Natural killer cell (primary cell): ENCODE data around the gene GNMT. TPM values are rescaled to one million over a fixed set of nuclear protein-coding genes. Genes with fewer than 3 reads are reported as not detected.

Experiments
- ATAC-seq, 3 donors: fragments of 150-1000 bp in 2 of 3; fragments of 200-7000 bp in 1 of 3; cut with Tn5 transposase; 1 replicate in 1 of 3; 2 replicates in 2 of 3; pipeline ENCODE4 v1.10.0; 2021; ENCODE audit warnings: mild to moderate bottlenecking in 2 of 3, moderate library complexity in 2 of 3
- DNase-seq, 2 donors: peaks; one replicate each; pipeline versions ENCODE4 v3.0.0 to v3.0.0-alpha.2; 2013 to 2021; ENCODE audit warnings: mixed read lengths in 1 of 2
- H3K27ac ChIP-seq: one replicate; pipeline ENCODE4 v1.5.1; 2013; ENCODE audit warnings: mild to moderate bottlenecking, low read length
- H3K27me3 ChIP-seq: one replicate; pipeline ENCODE4 v1.6.1; 2013; ENCODE audit warnings: low read length; ENCODE audit not compliant: control insufficient read depth, insufficient read depth
- H3K36me3 ChIP-seq: one replicate; pipeline ENCODE4 v1.6.1; 2013; ENCODE audit warnings: low read length; ENCODE audit not compliant: control insufficient read depth, insufficient read depth
- H3K4me1 ChIP-seq: one replicate; pipeline ENCODE4 v1.6.1; 2013; ENCODE audit warnings: low read length; ENCODE audit not compliant: control insufficient read depth, insufficient read depth
- H3K4me3 ChIP-seq: one replicate; pipeline ENCODE4 v1.5.1; 2013; ENCODE audit warnings: low read length
- H3K9me3 ChIP-seq: one replicate; pipeline ENCODE4 v1.6.1; 2013; ENCODE audit warnings: low read length; ENCODE audit not compliant: control insufficient read depth, insufficient read depth
- H3K27ac Mint-ChIP-seq, 2 donors: one replicate each; pipeline ENCODE4 v1.8.0; 2022; ENCODE audit warnings: mild to moderate bottlenecking in 2 of 2, mixed read lengths in 2 of 2, moderate library complexity in 1 of 2
- H3K27me3 Mint-ChIP-seq, 2 donors: one replicate each; pipeline ENCODE4 v1.8.0; 2022; ENCODE audit warnings: low read depth in 2 of 2, mixed read lengths in 2 of 2
- H3K36me3 Mint-ChIP-seq: one replicate; pipeline ENCODE4 v1.8.0; 2022; ENCODE audit warnings: mixed read lengths
- H3K4me1 Mint-ChIP-seq, 2 donors: one replicate each; pipeline ENCODE4 v1.8.0; 2022; ENCODE audit warnings: mixed read lengths in 2 of 2
- H3K4me3 Mint-ChIP-seq: one replicate; pipeline ENCODE4 v1.8.0; 2022; ENCODE audit warnings: mild to moderate bottlenecking, moderate library complexity, mixed read lengths
- H3K9me3 Mint-ChIP-seq, 2 donors: one replicate each; pipeline ENCODE4 v1.8.0; 2022; ENCODE audit warnings: mixed read lengths in 2 of 2
- CTCF ChIP-seq: fragments of 200-600 bp; IDR thresholded peaks from one replicate; pipeline ENCODE4 v1.8.0; 2022; ENCODE audit warnings: antibody characterized with exemption
- WGBS: methylation state at CpG from one replicate; pipeline ENCODE4 v1.1.7; 2013; ENCODE audit warnings: missing lambda C conversion rate; ENCODE audit not compliant: insufficient coverage; 5-methylcytosine and 5-hydroxymethylcytosine counted together
- intact Hi-C: fragments of 100-400 bp; cut with micrococcal nuclease; formaldehyde crosslinking; loops from one replicate; pipeline ENCODE4 v1.14.2; 2022
- total RNA-seq, 4 donors: library from RNA; stranded (reverse); fragments of 120-200 nt in 1 of 4; gene quantifications; one replicate each; pipeline versions ENCODE4 v1.2.3 to v1.2.4, GENCODE V29; 2013 to 2022

The GNMT gene
- total RNA-seq, 3 donors from 2014 or later (not counting 1 experiment from before 2014, with no cell fraction given) = 2.0 to 2.8 (median 2.6) TPM

GRCh38 chr6:42932412-42932811 lies 28.1 kb upstream of the GNMT start:
- WGBS = 89% methylated on average over 2 of the region's 3 CpGs
- DNase-seq (no peak), ATAC-seq (no peak)
- Mint-ChIP-seq H3K4me1 (peaks cover 52 to 64% of the 10 kb centered on the region in 2 donors), H3K9me3 (no peaks in the 10 kb centered on the region), H3K4me3 (peak overlapping the region; percentile 70), H3K27me3 (no peaks in the 10 kb centered on the region), H3K36me3 (peaks cover 7% of the 10 kb centered on the region), H3K27ac (peak overlapping the region; percentile 94 to 98)
- Histone ChIP-seq H3K4me3 (no peak overlapping the region), H3K9me3 (no peaks in the 10 kb centered on the region), H3K36me3 (peaks cover 42% of the 10 kb centered on the region), H3K27me3 (no peaks in the 10 kb centered on the region), H3K27ac (peak overlapping the region; percentile 21), H3K4me1 (peaks cover 51% of the 10 kb centered on the region)
- no peak for TF ChIP-seq CTCF
- intact Hi-C loops = no loop called here

- peaks cover 7% of the 10 kb centered on the region for H3K36me3 Mint-ChIP-seq
- ATAC-seq = no peak
- Histone ChIP-seq H3K36me3 (peaks cover 49% of the 10 kb centered on the region), H3K4me1 (peaks cover 48% of the 10 kb centered on the region), H3K9me3 (no peaks in the 10 kb centered on the region), H3K27me3 (no peaks in the 10 kb centered on the region), H3K4me3 (no peak overlapping the region), H3K27ac (no peak overlapping the region)
- DNase-seq = no peak
- WGBS = 46% methylated on average over 3 of the region's 3 CpGs
- H3K4me1 Mint-ChIP-seq = peaks cover 52 to 68% of the 10 kb centered on the region in 2 donors
- H3K27me3 Mint-ChIP-seq = no peaks in the 10 kb centered on the region
- intact Hi-C loops = no loop called here
- H3K9me3 Mint-ChIP-seq = no peaks in the 10 kb centered on the region
- TF ChIP-seq CTCF = no peak
- no peak overlapping the region for H3K4me3 Mint-ChIP-seq
- peak overlapping the region; percentile 94 to 98 for H3K27ac Mint-ChIP-seq
Measured at GRCh38 chr6:42933205-42933604, 27.3 kb upstream of the GNMT start.

- intact Hi-C loops = no loop called here
- Mint-ChIP-seq H3K27me3 (no peaks in the 10 kb centered on the region), H3K9me3 (no peaks in the 10 kb centered on the region), H3K27ac (peak overlapping the region; percentile 35 to 50), H3K36me3 (peaks cover 7% of the 10 kb centered on the region), H3K4me1 (peaks cover 33 to 47% of the 10 kb centered on the region in 2 donors), H3K4me3 (no peak overlapping the region)
- Histone ChIP-seq H3K36me3 (peaks cover 61% of the 10 kb centered on the region), H3K27me3 (no peaks in the 10 kb centered on the region), H3K9me3 (no peaks in the 10 kb centered on the region), H3K4me1 (peaks cover 37% of the 10 kb centered on the region), H3K4me3 (no peak overlapping the region), H3K27ac (no peak overlapping the region)
- no peak for TF ChIP-seq CTCF
- no peak for DNase-seq
- WGBS = 70% methylated on average over 7 of the region's 7 CpGs
- no peak for ATAC-seq
Measured at GRCh38 chr6:42935322-42935721, 25.2 kb upstream of the GNMT start.

GRCh38 chr6:42936398-42936797 lies 24.2 kb upstream of the GNMT start:
- Histone ChIP-seq H3K27ac (no peak overlapping the region), H3K4me3 (no peak overlapping the region), H3K4me1 (peaks cover 27% of the 10 kb centered on the region), H3K36me3 (peaks cover 69% of the 10 kb centered on the region), H3K27me3 (no peaks in the 10 kb centered on the region), H3K9me3 (no peaks in the 10 kb centered on the region)
- Mint-ChIP-seq H3K27ac (peak overlapping the region in 1 of 2 donors; percentile 10), H3K4me1 (peaks cover 23 to 37% of the 10 kb centered on the region in 2 donors), H3K36me3 (peaks cover 7% of the 10 kb centered on the region), H3K9me3 (no peaks in the 10 kb centered on the region), H3K4me3 (no peak overlapping the region), H3K27me3 (no peaks in the 10 kb centered on the region)
- WGBS = 97% methylated on average over 11 of the region's 11 CpGs
- intact Hi-C loops = no loop called here
- no peak for TF ChIP-seq CTCF
- no peak for DNase-seq
- no peak for ATAC-seq
